ENCODE data around the gene SMURF2.

GRCh38 chr17:64531955-64532371 is 130.1 kb downstream of the SMURF2 start:
- no peak for TF ChIP-seq CTCF (conservative IDR thresholded peaks at IDR 0.05 in 1 of 2, IDR thresholded peaks at IDR 0.05 in 1 of 2; ENCODE audit: low read depth in 1 of 2, low read length in 2 of 2)
- no peak for TF ChIP-seq EZH2 (IDR thresholded peaks at IDR 0.05; ENCODE audit: low read length, missing control alignments)
